NCI-H2227 treated with DMSO at 0.1 percent for 48 hours (cell line): ENCODE measurements around the gene LRRC3.
A peak's percentile ranks its signal among the peaks of the same experiment; 100 is the strongest.
"Not testable (repeated sequence)": the region's sequence is repeated elsewhere in the genome, so short reads cannot be mapped to it uniquely, and the experiment has no call there.

Source experiments
- DNase-seq: peaks from one replicate; lab custom pipeline; 2025; lab: John Stamatoyannopoulos, UW

Gene LRRC3, protein sequence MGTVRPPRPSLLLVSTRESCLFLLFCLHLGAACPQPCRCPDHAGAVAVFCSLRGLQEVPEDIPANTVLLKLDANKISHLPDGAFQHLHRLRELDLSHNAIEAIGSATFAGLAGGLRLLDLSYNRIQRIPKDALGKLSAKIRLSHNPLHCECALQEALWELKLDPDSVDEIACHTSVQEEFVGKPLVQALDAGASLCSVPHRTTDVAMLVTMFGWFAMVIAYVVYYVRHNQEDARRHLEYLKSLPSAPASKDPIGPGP

DNA sequence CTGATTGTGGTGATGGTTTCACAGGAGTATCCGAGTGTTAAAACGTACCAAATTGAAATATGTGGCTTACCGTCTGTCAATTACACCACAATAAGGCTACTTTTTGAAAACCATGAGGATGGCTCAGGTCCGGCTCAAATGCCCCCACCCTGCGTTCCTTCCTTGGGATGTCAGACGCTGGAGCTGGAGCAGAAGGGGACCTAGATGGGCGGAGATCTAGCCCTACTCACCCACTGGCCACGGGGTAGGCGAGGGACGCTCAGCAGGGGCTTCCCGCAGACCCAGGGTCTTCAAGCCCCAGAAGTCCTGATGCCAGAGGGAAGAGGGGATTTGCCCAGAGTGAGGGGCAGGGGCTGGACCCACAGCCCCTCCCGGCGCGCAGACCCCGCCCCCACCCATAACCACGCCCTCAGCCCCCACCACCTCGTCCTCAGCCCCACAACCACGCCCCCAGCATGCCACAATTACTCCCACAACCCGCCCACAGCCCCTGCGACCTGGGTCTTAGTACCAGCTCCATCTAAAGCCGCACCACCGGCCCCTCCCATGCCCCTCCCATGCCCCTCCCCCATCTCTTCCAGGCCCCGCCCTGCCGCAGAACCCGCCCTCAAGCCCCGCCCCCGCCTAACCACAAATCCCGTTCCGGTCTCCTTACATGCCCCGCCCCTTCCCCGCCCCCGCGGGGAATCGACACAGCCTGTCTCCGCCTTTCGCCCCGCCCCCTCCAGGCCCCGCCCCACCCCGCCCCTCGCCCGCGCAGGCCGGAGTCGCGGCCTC, at the start of gene LRRC3:
Gene LRRC3 (plus strand): TSS at position 764 of the 777 bp plus-strand sequence. CDS start 1,135 bp downstream, outside the sequence.
- peak; percentile 92 for DNase-seq

DNA sequence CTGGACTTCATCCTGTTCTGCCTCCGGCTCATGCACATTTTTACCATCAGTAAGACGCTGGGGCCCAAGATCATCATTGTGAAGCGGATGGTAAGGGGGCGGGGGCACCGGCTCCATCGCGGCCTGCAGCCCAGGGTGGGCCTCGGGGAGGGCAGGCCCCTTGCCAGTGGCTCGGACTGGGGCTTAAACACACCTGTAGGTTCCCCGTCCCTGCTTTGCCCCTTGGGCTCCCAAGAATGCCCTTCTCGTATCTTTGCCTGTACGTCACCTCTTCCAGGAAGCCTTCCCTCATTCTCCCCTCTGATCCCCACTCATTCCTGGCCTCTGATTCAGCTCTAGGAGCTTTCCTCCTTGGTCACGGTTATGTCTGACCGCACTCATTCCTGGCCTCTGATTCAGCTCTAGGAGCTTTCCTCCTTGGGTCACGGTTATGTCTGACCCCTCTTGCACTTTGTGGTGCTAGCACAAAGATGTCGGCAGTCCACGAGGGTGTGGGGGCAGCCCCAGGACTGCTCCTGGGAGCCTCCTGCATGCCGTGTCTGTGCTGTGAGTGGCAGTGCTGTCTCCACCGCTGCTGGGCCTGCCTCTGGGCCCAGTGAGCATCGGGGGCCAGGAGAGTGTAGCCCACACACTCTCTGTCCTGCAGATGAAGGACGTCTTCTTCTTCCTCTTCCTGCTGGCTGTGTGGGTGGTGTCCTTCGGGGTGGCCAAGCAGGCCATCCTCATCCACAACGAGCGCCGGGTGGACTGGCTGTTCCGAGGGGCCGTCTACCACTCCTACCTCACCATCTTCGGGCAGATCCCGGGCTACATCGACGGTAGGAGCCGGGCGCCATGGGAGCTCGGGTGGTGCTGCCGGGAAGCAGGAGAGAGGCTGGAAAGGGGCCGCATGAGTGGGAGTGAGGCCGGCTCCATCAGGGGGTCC, 49.1 kb upstream of the LRRC3 start:
- DNase-seq = no peak

DNA sequence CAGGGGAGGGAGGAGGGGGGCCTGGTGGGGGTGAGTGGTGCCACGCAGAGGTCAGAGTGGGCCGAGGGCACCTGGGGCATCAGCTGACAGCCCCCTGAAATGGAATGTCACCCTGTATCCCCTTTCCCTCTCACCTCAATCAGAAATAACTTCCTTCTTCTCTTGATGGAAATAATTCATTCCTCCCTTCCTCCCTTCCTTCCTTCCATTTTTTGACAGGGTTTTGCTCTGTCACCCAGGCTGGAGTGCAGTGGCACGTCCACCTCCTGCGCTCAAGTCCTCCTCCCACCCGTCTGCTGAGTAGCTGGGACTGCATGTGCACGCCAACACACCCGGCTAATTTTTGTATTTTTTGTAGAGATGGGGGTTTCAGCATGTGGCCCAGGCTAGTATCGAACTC, 48.4 kb upstream of the LRRC3 start:
- DNase-seq = no peak

DNA sequence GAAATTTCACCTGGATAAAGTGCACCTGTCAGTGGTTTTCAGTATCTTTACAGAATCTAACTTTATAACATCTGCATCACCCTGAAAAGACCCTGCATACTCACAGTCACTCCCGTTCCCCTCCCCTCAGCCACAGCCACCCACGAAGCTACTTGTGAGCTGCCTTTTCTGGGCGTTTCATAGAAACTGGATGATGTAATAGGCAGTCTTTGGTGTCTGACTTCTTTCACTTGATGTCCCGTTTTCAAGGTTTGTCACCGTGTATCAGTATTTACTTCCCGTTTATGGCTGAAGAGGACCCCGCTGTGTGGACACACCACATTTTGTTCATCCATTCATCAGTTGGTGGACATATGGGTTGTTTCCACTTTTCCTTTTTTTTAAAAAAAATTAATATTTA, 47.8 kb upstream of the LRRC3 start:
- DNase-seq = no peak

DNA sequence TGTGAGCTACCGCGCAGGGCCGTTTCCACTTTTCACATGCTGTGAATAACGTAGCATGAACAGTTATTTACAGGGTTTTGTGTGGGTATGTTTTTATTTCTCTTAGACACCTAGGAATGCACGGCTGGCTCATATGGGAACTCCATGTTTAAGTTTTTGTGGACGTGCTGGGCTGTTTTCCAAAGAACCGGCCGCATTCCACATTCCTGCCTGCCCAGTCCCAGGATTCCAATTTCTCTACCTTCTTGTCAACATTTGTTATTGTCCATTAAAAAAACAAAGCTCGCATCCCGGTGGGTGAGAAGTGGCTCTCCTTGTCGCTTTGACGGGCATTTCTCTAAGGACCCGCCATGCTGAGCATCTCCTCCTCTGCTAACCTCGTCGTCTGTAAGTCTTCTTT, 47.1 kb upstream of the LRRC3 start:
- DNase-seq = no peak

DNA sequence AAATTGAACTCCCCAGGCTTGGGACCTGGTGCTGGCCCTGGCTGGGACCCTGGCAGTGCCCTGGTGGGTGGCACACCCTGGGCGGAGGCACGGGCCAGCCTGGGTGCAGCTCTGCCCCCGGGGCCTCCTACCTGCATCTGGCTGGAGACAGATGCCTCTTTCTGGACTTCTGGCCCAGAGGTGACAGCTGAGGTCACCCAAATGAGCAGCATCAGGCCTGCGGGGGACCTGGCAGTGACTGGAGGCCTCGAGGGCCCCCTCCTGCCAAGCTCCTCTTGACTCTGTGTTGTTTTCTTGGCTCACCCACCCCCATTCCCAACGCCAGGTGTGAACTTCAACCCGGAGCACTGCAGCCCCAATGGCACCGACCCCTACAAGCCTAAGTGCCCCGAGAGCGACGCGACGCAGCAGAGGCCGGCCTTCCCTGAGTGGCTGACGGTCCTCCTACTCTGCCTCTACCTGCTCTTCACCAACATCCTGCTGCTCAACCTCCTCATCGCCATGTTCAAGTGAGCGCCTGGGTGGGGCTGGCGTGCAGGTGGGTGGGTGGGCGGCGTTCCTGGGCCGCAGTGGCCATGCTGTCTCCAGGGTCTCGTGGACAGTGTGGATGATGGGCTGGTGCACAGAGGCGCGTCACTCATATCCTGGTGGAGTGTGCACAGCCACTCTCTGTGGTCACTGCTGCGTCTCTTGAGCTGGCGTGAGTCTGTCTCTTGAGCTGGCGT, 41.6 kb upstream of the LRRC3 start:
- DNase-seq = no peak

DNA sequence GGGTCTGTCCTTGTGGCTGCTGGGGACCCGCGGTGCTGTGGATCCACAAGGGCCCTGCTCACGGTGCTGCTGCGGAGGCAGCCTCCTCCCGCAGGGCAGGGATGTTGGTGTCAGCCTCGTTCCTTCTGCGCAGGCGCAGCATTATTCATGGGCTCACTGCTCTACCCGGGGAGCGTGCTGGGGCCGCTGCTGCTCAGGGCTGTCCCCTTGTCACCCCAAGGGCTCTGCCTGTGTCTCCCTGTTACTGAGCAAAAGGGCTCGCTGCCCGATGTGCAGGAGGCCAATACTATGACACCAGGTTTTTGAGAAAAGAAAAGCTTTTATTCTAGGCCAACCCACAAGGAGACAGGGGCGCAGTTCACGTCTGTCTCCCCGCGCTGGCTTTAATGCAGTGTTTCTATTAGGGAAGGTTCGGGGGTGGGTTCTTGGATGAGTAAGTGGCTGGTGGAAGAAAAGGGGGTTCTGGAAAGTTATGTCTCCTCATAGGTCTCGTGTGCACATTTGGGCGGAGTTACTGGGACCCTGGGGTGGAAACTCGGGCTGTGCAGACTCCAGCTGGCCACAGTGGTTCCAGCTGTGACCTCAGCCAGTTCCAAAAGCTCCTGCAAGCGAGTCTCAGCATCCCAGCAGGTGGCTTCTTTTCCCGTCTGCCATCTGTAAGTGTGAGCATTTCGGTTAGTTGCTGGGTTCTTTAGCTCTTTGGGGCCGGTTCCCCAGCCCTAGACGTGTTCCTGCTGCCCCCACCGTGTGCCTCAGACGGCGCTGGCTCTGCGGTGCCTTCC, 40.8 kb upstream of the LRRC3 start:
- no peak for DNase-seq

DNA sequence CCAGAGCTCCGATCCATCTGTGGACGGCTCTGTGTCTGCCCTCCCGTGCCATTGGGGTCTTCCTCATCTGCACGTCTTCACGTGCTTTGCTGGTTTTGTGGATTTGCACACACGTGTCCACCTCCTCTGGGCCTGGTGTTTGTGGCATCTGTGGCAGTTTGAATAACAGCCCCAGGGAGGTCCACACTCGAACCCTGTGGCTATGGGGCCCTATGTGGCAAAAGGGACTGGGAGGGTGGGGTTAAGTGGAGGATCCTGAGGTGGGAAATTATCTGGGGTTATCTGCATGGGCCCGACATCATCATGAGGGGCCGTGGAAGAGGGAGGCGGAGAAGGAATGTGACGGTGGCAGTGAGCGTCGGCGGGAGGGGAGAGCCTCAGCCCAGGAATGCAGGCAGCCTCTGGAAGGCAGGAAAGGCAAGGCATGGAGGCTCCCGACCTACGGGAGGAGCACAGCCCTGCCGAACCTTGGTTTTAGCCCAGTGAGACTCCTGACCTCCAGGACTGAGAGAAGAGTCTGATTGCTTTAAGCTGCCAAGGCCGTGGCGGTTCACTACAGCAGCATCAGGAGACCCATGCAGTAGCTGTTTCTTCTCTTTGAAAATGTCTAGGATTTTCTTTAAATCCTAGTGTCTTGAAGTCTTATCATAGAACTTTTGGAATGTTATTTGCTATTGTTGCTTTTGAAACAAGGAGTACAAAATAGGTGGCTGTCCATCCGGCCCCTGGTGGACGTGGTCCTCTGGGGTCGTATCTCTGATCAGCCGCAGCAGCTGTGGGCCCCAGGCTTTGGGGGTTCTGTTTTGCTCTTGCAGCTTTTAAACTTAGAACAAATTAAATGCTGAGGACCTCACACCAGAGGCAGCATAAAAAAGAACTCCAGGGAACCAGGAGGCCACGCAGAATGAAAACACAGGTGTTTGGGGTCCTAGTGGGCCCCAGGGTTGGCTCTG, 40.0 kb upstream of the LRRC3 start:
- DNase-seq = no peak

DNA sequence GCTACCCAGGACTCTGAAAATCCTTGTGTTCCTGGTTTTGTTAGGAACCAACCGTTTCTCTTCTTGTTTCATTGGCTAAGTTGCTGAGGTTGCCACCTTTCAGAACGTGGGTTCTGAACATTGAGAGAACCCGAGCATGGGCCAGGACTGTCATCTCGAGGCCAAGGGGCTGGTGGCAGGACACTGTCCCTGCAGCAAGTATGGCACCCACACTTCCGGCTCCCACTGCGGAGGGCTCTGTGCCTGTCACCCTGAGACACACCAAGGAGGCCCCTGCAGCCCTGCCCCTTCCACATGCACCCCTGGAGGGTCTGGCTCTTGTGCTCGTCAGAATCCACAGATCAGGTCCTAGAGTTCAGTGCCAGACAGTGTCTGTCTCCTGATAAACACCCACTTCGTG, 39.1 kb upstream of the LRRC3 start:
- DNase-seq = no peak

DNA sequence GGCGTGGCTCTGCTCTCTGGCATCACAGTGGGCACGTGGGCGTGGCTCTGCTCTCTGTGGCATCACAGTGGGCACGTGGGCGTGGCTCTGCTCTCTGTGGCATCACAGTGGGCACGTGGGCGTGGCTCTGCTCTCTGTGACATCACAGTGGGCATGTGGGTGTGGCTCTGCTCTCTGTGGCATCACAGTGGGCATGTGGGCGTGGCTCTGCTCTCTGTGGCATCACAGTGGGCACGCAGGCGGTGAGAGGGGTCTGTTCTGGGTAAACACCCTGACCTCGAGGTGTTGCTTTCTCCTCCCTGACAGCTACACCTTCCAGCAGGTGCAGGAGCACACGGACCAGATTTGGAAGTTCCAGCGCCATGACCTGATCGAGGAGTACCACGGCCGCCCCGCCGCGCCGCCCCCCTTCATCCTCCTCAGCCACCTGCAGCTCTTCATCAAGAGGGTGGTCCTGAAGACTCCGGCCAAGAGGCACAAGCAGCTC, 37.6 kb upstream of the LRRC3 start:
- DNase-seq = not testable (repeated sequence)

DNA sequence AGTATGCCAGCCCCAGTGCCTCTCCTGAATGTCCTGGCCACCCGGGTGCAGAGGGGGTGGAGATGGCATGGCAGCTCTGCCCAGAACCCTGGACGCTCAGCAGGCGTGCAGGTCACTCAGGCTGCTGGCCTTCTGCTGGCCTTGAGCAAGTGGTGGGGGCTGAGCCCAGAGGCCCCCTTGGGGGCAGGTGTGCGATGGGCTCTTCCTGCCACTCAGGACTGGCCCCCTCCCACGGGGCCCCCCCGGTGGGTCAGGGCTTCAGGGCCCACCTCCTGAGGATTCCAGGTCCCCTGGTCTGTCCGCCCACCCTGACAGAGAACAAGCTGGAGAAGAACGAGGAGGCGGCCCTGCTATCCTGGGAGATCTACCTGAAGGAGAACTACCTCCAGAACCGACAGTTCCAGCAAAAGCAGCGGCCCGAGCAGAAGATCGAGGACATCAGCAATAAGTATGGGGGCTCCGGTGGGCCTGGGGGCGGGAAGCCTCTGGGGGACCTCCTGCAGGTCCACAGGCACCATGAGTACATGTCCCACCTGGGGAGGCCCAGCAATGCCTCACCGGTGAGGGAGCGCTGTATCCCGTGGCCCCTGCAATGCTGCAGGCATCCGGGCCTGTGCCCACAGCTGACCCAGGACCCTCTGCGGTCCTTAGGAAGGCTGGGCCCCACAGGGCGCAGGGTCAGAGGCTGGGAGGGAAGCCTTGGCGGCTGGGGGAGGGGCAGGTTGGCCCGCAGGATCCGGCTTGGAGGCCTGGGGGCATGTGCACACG, 37.0 kb upstream of the LRRC3 start:
- no peak for DNase-seq

DNA sequence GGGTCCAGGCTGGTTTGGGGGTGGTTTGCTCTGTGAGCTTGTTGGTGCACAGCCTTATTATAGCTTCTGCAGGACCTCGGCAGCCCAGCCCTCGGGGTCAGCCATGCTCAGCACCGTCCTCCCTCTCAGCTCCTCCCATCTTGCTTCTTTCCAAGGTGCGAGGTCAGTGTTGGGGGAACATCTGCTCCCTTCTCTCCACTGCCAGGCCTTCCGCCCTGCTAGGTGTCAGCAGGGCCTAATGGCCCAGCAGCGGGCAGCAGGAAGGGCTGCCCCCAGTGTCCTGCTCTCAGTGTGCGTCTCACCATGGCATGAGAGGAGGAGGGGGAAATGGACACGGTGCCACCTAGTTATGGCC, 36.5 kb upstream of the LRRC3 start:
- DNase-seq = no peak

DNA sequence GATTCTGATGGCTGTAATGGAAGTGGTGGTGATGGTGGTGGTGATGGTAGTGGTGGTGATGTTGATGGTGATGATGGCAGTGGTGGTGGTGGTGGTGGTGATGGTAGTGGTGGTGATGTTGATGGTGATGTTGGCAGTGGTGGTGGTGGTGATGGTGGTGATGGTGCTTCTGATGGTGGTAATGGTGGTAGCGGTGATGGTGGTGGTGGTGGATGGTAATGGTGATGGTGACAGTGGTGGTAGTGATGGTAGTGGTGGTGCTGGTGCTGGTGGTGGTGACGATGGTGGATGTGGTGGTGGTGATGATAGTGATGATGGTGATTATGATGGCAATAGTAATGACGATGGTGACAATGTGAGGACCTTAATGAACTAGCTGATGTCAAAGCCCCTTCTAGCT, 35.6 kb upstream of the LRRC3 start:
- DNase-seq = no peak

DNA sequence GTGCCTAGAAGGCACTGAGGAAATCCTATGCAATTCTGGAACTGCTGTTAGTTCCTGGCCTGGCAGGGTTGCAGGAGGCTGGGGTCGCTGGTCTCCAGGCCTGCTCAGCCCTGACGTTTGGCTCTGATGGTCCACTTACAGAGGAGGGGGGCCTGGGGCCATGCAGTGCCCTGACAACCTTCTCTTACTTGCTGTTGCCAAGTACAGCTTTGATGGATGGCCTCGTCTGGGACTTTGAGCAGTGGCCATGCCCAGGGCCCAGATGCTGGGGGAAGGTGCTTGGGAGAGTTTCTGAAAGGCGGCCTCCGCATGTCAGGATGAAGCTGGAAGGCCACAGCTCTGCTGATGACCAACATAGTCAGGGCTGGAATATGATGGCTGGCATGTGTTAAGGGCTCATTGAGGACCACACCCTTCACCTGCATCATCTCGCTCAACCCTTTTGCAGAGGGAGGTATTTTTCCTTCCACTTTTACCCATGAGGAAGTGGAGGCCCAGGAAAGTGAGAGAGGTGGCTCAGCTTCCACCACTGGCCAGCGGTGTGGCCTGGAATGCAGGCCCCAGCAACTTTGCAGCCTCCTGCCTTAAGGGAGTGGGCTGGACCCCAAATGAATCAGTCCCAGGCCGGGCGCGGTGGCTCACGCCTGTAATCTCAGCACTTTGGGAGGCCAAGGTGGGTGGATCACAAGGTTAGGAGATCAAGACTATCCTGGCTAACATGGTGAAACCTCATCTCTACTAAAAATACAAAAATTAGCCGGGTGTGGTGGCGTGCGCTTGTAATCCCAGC, 34.7 kb upstream of the LRRC3 start:
- DNase-seq = no peak

DNA sequence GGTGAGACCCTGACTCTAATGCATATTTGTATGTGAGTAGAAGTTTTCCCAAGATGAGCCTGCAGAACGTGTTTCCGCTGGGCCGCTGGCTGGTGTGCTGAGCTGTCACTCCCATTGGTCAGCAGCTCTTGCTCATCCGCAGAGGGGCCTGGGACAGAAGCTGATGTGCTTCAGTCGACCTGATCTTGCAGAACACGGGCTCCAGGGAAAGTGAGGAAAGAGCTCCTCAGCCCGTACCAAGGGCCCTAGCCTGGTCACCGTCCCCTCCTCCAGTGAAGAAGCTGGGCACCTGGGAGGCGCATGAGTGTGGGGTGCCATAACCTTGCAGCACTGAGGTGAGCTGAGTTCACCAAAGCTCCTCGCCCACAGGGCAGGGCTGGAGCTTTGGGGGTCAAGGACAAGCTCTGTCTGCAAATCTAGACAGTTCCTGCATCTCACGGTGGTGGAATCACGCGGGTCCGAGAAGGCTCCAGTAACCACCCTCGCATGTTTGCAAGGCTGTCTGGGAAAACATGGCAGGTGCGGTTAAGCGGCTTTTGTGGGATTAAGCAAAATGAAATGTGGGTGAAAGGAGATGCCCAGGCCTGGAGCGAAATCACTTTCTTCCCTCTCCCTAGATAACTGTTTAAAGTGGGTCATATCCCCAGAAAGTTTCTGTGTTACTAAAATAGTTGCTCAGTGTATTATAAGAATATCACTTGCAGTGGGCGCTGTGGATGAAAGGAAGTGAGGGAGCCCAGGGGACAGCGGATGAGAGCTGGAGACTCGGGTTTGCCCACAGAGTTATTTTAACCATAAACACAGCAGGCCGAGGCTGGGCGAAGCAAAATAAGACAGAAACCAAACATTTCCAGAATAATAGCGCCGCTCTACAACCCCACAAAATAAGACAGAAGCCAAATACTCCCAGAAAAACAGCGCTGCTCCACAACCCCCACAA, 33.1 kb upstream of the LRRC3 start:
- no peak for DNase-seq

DNA sequence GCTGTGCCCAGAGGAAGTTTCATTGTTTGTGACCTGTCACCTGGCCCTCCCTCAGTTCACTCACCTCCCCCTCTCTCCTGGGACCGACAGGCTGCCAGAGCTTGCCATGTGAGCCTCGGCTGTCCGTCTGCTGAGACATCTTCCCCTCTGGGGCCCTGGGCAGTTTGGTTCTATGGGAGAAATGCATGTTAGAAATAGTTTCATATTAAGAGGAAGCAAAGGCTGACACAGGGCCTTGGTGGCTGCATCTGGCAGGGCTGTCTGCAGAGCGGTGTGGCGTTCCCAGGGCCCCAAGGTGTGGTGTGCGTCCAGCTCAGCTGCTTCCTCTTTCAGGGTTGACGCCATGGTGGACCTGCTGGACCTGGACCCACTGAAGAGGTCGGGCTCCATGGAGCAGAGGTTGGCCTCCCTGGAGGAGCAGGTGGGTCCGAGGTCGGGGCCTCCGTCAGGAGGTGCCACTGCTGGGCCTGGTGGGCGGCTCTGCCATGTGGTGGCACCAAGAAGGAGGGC, 31.9 kb upstream of the LRRC3 start:
- DNase-seq = no peak
